ENCODE results near the gene LTN1. TPM values are rescaled to one million over a fixed set of nuclear protein-coding genes. Genes with fewer than 3 reads are reported as not detected.

LTN1 gene
- total RNA-seq, 1 experiment from 2014 or later = 23.9 TPM

GRCh38 chr21:28986677-28987076 is 6.0 kb downstream of the LTN1 start:
- Histone ChIP-seq H3K9ac (ENCODE audit: extremely low read depth, insufficient read length, low read length) (no peak overlapping the region), H3K14ac (ENCODE audit: insufficient read depth, low read length) (no peak overlapping the region), H3K18ac (ENCODE audit: insufficient read length, low read depth, low read length) (no peak overlapping the region), H4K20me1 (ENCODE audit: control insufficient read depth, insufficient read depth, insufficient read length) (no peaks in the 10 kb centered on the region), H3K56ac (ENCODE audit: insufficient read length, low read depth, low read length) (no peak overlapping the region), H3K4me2 (ENCODE audit: insufficient read depth, insufficient read length, low read length) (no peak overlapping the region), H3K23ac (ENCODE audit: insufficient read length, low read depth, low read length) (no peak overlapping the region), H3T11ph (ENCODE audit: low read length) (no peak overlapping the region), H3K4me1 (ENCODE audit: insufficient read depth, low read length) (no peaks in the 10 kb centered on the region), H2AK5ac (ENCODE audit: insufficient read length, low read length) (no peak overlapping the region), H3K9me3 (ENCODE audit: control insufficient read depth, low read depth, low read length) (no peaks in the 10 kb centered on the region), H3K4ac (ENCODE audit: low read depth, low read length) (no peak overlapping the region), H4K91ac (ENCODE audit: insufficient read length, low read depth, low read length) (no peak overlapping the region), H2BK5ac (ENCODE audit: insufficient read length, low read length) (no peak overlapping the region), H3K79me1 (ENCODE audit: insufficient read depth, low read depth, low read length, poor library complexity, severe bottlenecking) (peaks cover 5% of the 10 kb centered on the region), H2BK15ac (ENCODE audit: low read depth, low read length) (no peak overlapping the region), H2BK120ac (ENCODE audit: low read depth, low read length, poor library complexity, severe bottlenecking) (no peak overlapping the region), H4K5ac (ENCODE audit: insufficient read length, low read depth, low read length) (no peak overlapping the region), H3K79me2 (ENCODE audit: insufficient read depth, low read length) (no peaks in the 10 kb centered on the region; the same call in 1 of the 2 replicates), H2BK12ac (ENCODE audit: insufficient read length, low read depth, low read length) (no peak overlapping the region), H3K27me3 (ENCODE audit: insufficient read depth, low read length) (no peaks in the 10 kb centered on the region), H4K8ac (replicated peaks; ENCODE audit: insufficient read length, low read depth, low read length) (no peak overlapping the region), H3K27ac (ENCODE audit: insufficient read length, low read depth, low read length) (no peak overlapping the region), H2BK20ac (ENCODE audit: low read depth, low read length, poor library complexity, severe bottlenecking) (no peak overlapping the region), H3K23me2 (ENCODE audit: insufficient read length, low read depth, low read length, poor library complexity, severe bottlenecking) (no peaks in the 10 kb centered on the region), H2AFZ (ENCODE audit: low read length) (no peak overlapping the region)
- no CpG with 5 or more reads among the region's 4 CpGs for WGBS (ENCODE audit: extremely low coverage, insufficient read length, low lambda C conversion rate)
- no peak overlapping the region for H3K27ac Mint-ChIP-seq
- DNase-seq = no peak
- TF ChIP-seq CTCF (conservative IDR thresholded peaks at IDR 0.05) = no peak
- H3K4me3 Mint-ChIP-seq = no peak overlapping the region
- no peaks in the 10 kb centered on the region for H3K27me3 Mint-ChIP-seq (ENCODE audit: low read depth)
- no peaks in the 10 kb centered on the region for H3K9me3 Mint-ChIP-seq
- H3K4me1 Mint-ChIP-seq = peaks cover 0 to 1% of the 10 kb centered on the region in 2 experiments; a peak in 2 of 4 replicates
- H3K36me3 Mint-ChIP-seq (ENCODE audit: insufficient read depth in 1 of 3, low read depth in 3 of 3) = peaks cover 4 to 32% (median 16%) of the 10 kb centered on the region in 3 experiments; a peak in 5 of 7 replicates

Data from H9 (cell line).